Measurements from ENCODE around the gene THOC2.
"Not testable (repeated sequence)": the region's sequence is repeated elsewhere in the genome, so short reads cannot be mapped to it uniquely, and the experiment has no call there.

Gene THOC2

GRCh38 chrX:123574027-123574426 is 158.8 kb downstream of the THOC2 start:
- not testable (repeated sequence) for H3K27me3 ChIP-seq (ENCODE audit: control insufficient read depth, insufficient read depth, low read length); H3K4me3 ChIP-seq (ENCODE audit: low read length); H3K9me3 ChIP-seq (ENCODE audit: control insufficient read depth, insufficient read depth, low read length); H3K36me3 ChIP-seq (ENCODE audit: control insufficient read depth, insufficient read depth, low read length); H3K27ac ChIP-seq (ENCODE audit: low read length); H3K4me1 ChIP-seq (ENCODE audit: control insufficient read depth, insufficient read depth, low read length); DNase-seq (ENCODE audit: low read depth, low spot score)
- no CpG with 5 or more reads among the region's 5 CpGs for WGBS (ENCODE audit: insufficient coverage, insufficient read length)

GRCh38 chrX:123570011-123570590 is 162.8 kb downstream of the THOC2 start:
- DNase-seq (ENCODE audit: low read depth, low spot score): no peak
- H3K9me3 ChIP-seq (ENCODE audit: control insufficient read depth, insufficient read depth, low read length): no peaks in the 10 kb centered on the region
- WGBS (ENCODE audit: insufficient coverage, insufficient read length): no CpG with 5 or more reads among the region's 3 CpGs
- H3K4me3 ChIP-seq (ENCODE audit: low read length): no peak overlapping the region
- H3K27me3 ChIP-seq (ENCODE audit: control insufficient read depth, insufficient read depth, low read length): no peaks in the 10 kb centered on the region
- no peak overlapping the region for H3K27ac ChIP-seq (ENCODE audit: low read length)
- no peaks in the 10 kb centered on the region for H3K4me1 ChIP-seq (ENCODE audit: control insufficient read depth, insufficient read depth, low read length)
- H3K36me3 ChIP-seq (ENCODE audit: control insufficient read depth, insufficient read depth, low read length): no peaks in the 10 kb centered on the region

GRCh38 chrX:123563167-123563566 is 169.7 kb downstream of the THOC2 start:
- H3K36me3 ChIP-seq (ENCODE audit: control insufficient read depth, insufficient read depth, low read length): no peaks in the 10 kb centered on the region
- H3K4me1 ChIP-seq (ENCODE audit: control insufficient read depth, insufficient read depth, low read length): no peaks in the 10 kb centered on the region
- DNase-seq (ENCODE audit: low read depth, low spot score): no peak
- no peaks in the 10 kb centered on the region for H3K9me3 ChIP-seq (ENCODE audit: control insufficient read depth, insufficient read depth, low read length)
- H3K4me3 ChIP-seq (ENCODE audit: low read length): no peak overlapping the region
- H3K27ac ChIP-seq (ENCODE audit: low read length): no peak overlapping the region
- H3K27me3 ChIP-seq (ENCODE audit: control insufficient read depth, insufficient read depth, low read length): no peaks in the 10 kb centered on the region
- 100% methylated on average over 2 of the region's 4 CpGs for WGBS (ENCODE audit: insufficient coverage, insufficient read length)

GRCh38 chrX:123562342-123563146 is 170.3 kb downstream of the THOC2 start:
- H3K27ac ChIP-seq (ENCODE audit: low read length): no peak overlapping the region

GRCh38 chrX:123561439-123562215 is 171.2 kb downstream of the THOC2 start:
- WGBS (ENCODE audit: insufficient coverage, insufficient read length): no CpG with 5 or more reads among the region's 28 CpGs
- no peaks in the 10 kb centered on the region for H3K27me3 ChIP-seq (ENCODE audit: control insufficient read depth, insufficient read depth, low read length)
- no peak overlapping the region for H3K4me3 ChIP-seq (ENCODE audit: low read length)

More at GRCh38 chrX:123562342-123563146, 170.3 kb downstream of the THOC2 start:
- Histone ChIP-seq H3K9me3 (ENCODE audit: control insufficient read depth, insufficient read depth, low read length) (no peaks in the 10 kb centered on the region), H3K27me3 (ENCODE audit: control insufficient read depth, insufficient read depth, low read length) (no peaks in the 10 kb centered on the region), H3K4me3 (ENCODE audit: low read length) (no peak overlapping the region), H3K36me3 (ENCODE audit: control insufficient read depth, insufficient read depth, low read length) (no peaks in the 10 kb centered on the region), H3K4me1 (ENCODE audit: control insufficient read depth, insufficient read depth, low read length) (no peaks in the 10 kb centered on the region)
- no CpG with 5 or more reads among the region's 32 CpGs for WGBS (ENCODE audit: insufficient coverage, insufficient read length)
- DNase-seq (ENCODE audit: low read depth, low spot score): no peak

GRCh38 chrX:123550829-123551228 is 182.0 kb downstream of the THOC2 start:
- DNase-seq (ENCODE audit: low read depth, low spot score): no peak
- Histone ChIP-seq H3K27me3 (ENCODE audit: control insufficient read depth, insufficient read depth, low read length) (no peaks in the 10 kb centered on the region), H3K27ac (ENCODE audit: low read length) (no peak overlapping the region), H3K4me1 (ENCODE audit: control insufficient read depth, insufficient read depth, low read length) (no peaks in the 10 kb centered on the region), H3K4me3 (ENCODE audit: low read length) (no peak overlapping the region), H3K36me3 (ENCODE audit: control insufficient read depth, insufficient read depth, low read length) (no peaks in the 10 kb centered on the region), H3K9me3 (ENCODE audit: control insufficient read depth, insufficient read depth, low read length) (no peaks in the 10 kb centered on the region)
- no CpG with 5 or more reads among the region's 1 CpG for WGBS (ENCODE audit: insufficient coverage, insufficient read length)

More at GRCh38 chrX:123561439-123562215, 171.2 kb downstream of the THOC2 start:
- Histone ChIP-seq H3K36me3 (ENCODE audit: control insufficient read depth, insufficient read depth, low read length) (no peaks in the 10 kb centered on the region), H3K4me1 (ENCODE audit: control insufficient read depth, insufficient read depth, low read length) (no peaks in the 10 kb centered on the region), H3K9me3 (ENCODE audit: control insufficient read depth, insufficient read depth, low read length) (no peaks in the 10 kb centered on the region), H3K27ac (ENCODE audit: low read length) (no peak overlapping the region)
- no peak for DNase-seq (ENCODE audit: low read depth, low spot score)

All from iPS DF 6.9 (cell line).